AG10803 (cell line): ENCODE data around the gene TNPO3.

Source experiments
- DNase-seq: peaks from one replicate; pipeline ENCODE4 v3.0.0; 2010; ENCODE audit warnings: low read depth
- H3K4me3 ChIP-seq: 2 replicates; pipeline ENCODE4 v1.5.1; 2011; ENCODE audit warnings: mild to moderate bottlenecking, low read length, control low read depth
- TF ChIP-seq, protein P1 (sequence below): conservative IDR thresholded peaks from 2 replicates; pipeline ENCODE4 v1.5.1; 2011; ENCODE audit warnings: mild to moderate bottlenecking, low read length, control low read depth, inconsistent platforms

The TNPO3 gene

DNA sequence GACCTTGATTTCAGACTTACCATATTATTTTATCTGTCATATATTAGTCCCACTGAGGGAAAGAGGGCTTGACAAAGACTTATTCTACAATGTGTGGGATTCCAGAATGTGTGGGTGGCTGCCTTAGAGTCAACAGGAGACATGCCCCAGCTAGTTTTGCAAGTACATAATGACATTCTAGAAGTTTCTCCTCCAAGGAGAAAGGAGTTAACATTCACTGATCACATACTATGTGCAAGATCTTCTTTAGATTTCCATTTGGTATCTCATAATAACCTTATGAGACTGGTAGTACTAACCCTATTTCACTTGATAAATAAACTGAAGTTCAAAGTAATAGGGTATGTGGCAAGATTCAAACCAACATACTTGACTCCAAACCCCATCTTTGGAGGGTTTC, 92.0 kb downstream of the TNPO3 start:
- no peak overlapping the region for H3K4me3 ChIP-seq
- TF ChIP-seq, protein P1, sequence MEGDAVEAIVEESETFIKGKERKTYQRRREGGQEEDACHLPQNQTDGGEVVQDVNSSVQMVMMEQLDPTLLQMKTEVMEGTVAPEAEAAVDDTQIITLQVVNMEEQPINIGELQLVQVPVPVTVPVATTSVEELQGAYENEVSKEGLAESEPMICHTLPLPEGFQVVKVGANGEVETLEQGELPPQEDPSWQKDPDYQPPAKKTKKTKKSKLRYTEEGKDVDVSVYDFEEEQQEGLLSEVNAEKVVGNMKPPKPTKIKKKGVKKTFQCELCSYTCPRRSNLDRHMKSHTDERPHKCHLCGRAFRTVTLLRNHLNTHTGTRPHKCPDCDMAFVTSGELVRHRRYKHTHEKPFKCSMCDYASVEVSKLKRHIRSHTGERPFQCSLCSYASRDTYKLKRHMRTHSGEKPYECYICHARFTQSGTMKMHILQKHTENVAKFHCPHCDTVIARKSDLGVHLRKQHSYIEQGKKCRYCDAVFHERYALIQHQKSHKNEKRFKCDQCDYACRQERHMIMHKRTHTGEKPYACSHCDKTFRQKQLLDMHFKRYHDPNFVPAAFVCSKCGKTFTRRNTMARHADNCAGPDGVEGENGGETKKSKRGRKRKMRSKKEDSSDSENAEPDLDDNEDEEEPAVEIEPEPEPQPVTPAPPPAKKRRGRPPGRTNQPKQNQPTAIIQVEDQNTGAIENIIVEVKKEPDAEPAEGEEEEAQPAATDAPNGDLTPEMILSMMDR = no peak
- no peak for DNase-seq

DNA sequence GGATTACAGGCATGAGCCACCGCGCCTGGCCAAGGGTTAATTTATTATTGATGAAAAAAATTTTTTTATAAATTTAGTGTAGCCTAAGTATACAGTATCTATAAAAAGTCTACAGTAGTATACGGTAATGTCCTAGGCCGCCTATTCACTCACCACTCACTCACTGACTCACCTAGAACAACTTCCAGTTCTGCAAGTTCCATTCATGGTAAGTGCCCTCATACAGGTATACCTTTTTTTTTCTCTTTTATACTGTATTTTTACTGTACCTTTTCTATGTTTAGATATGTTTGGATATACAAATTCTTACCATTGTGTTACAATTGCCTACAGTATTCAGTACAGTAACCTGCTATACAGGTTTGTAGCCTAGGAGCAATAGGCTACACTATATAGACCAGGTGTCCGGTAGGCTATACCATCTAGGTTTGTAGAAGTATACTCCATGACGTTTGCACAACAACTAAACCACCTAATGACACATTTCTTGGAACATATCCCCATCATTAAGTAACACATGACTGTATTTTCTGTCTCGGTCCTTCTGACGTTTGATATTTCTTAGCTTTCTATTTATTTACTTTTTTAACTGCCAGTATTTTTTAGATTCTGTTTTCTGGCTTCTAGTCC, 93.8 kb downstream of the TNPO3 start:
- no peak for DNase-seq
- TF ChIP-seq, protein P1 = no peak
- no peak overlapping the region for H3K4me3 ChIP-seq

DNA sequence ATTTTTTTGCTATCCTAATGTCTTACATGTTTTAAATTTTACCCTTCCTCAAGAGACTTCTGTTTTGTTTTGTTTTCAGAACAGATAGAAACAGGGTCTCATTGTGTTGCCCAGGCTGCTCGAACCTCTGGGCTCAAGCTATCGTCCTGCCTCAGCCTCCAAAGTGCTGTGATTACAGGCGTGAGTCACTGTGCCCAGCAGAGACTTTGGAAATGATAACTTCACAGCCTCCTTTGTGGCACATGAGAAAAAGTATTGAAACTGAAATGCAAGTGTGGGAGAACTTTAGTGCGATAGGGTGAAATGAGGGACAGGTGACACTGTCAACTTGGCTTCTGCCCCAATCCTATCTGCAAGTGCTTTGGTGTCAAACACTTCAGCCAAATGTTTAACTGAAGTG, 95.6 kb downstream of the TNPO3 start:
- H3K4me3 ChIP-seq = no peak overlapping the region
- no peak for DNase-seq
- TF ChIP-seq, protein P1 = no peak

DNA sequence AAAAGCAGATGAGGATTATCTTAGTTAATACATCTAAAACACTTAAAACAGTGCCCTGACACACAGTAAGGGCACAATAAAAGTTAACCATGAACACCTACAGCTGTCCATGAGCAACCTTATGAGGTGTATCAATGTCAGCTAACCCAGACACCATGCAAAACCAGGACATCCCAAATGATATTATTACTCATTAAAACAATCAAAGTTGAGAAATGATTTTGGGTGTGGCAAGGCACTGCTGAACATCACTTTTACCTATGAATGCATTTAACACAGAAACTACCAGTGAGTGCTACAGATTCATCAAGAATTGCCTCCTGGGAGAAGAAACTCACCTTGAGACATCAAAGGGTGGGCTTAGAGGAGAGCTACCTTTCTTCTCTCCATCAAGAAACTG, 98.9 kb downstream of the TNPO3 start:
- TF ChIP-seq, protein P1 = no peak
- H3K4me3 ChIP-seq = no peak overlapping the region
- no peak for DNase-seq

DNA sequence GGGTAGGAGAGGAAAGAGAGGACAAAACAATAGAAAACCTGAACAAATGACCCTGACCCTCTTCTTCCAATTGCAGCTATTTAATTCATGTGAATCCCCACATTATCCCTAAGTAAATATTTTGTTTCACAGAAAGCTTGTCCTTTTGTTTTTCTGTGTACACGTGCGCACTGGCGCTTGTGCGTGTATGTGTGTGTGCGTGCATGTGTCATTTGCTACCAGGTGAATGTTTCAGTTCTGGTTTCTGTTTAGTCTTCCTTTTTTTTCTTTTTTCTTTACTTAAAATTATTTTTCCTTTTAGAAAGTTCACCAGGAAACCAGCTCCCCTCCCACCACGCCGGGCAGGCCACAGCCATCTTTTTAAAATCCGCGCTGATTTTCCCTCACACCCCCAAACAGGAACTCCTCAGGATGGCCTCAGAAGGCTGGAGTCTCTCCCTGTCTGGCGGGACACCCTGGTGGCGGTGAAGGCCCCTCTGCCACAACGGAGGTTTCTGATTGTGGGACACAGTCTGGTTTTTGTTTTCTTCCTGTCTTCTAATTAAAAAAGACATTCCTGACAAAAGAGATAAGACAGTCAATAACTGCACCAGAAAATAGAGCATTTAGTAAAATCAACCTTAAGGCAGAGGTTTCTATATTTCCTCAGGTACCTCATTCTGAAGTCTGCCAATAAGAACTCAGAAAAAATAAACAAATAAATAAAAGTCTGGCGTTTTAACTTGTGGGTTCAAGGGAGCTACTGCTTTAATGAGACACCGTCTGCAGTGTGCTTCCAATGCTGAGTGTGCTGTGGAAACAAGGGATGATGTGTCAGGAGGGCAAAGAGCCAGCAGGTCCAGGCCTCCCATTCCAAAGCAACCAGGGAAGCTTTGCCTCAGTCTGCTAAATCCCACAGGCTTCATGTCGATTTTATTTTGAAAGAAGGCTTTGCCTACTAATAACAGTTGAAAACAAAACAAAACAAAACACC, 99.8 kb downstream of the TNPO3 start:
- peak; percentile 74 for DNase-seq
- no peak overlapping the region for H3K4me3 ChIP-seq

DNA sequence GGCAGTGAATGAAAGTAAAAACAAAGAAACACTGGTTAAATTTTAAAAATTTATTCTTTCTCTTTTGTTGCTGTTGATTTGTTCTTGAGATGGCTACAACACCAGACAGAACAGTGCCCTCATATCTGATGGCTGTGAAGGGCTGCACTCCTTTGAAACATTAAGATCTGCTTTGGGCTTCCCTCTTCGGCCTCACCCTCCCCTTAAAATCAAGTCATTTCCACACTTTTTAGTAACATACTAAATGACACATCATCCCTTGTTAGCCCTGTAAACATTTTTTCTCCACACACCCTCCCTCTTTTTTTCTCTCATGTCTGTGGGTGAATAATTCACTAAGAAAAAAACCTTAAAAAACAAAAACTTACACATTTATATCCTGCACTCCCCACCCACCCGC, 100.8 kb downstream of the TNPO3 start:
- no peak for DNase-seq
- TF ChIP-seq, protein P1 = no peak
- H3K4me3 ChIP-seq = no peak overlapping the region

More for the DNA sequence above, 99.8 kb downstream of the TNPO3 start:
- TF ChIP-seq, protein P1 = no peak
